Endothelial cell of umbilical vein (primary cell): ENCODE results near the gene CELSR2. TPM values are rescaled to one million over a fixed set of nuclear protein-coding genes. Genes with fewer than 3 reads are reported as not detected.

ENCODE experiments used
- BruUV-seq: library from RNA; stranded (reverse); fragments of 400-500 nt; replicated peaks from 2 replicates; lab custom pipeline; 2021; lab: Mats Ljungman, UMichigan
- CTCF ChIA-PET: fragments of 300-600, 350-600 bp; sonication (Branson Sonifier 250); formaldehyde crosslinking; loops from one replicate; lab custom pipeline; 2021; ENCODE audit warnings: antibody characterized with exemption, inconsistent platforms; lab: Charles Lee
- POLR2A ChIA-PET: fragments of 300-600, 350-600 bp; sonication (Branson Sonifier 250); formaldehyde crosslinking; loops from one replicate; lab custom pipeline; 2021; ENCODE audit warnings: antibody characterized with exemption, inconsistent platforms; lab: Charles Lee
- DNase-seq: peaks from one replicate; pipeline ENCODE4 v3.0.0-alpha.2; 2011; ENCODE audit warnings: low read depth, low spot score
- FAIRE-seq: peaks from 2 replicates; lab custom pipeline; 2011; peaks lifted over from hg19 to GRCh38; lab: Jason Lieb, UNC
- H2AFZ ChIP-seq: 2 replicates; pipeline ENCODE4 v1.6.0; 2012; ENCODE audit warnings: low read depth, low read length, control low read depth, inconsistent platforms
- H3K27ac ChIP-seq: 2 replicates; pipeline ENCODE4 v1.5.1; 2011; ENCODE audit warnings: low read depth, mild to moderate bottlenecking, control low read depth, low read length, moderate library complexity; ENCODE audit not compliant: insufficient read depth
- H3K27me3 ChIP-seq, 2 experiments: 2 replicates each; pipeline versions ENCODE4 v1.6.0 to v1.6.1; 2011; ENCODE audit warnings: low read length in 2 of 2, mixed read lengths in 1 of 2; ENCODE audit not compliant: control insufficient read depth in 2 of 2, insufficient read depth in 2 of 2
- H3K36me3 ChIP-seq, 2 experiments: 2 replicates in 1 of 2; 3 replicates in 1 of 2; pipeline ENCODE4 v1.5.1; 2011; ENCODE audit warnings: low read length in 2 of 2, mild to moderate bottlenecking in 1 of 2, moderate library complexity in 1 of 2; ENCODE audit not compliant: control insufficient read depth in 2 of 2, insufficient read depth in 2 of 2; ENCODE audit errors: extremely low read depth in 1 of 2
- H3K4me1 ChIP-seq: 3 replicates; pipeline ENCODE4 v1.5.1; 2011; ENCODE audit warnings: mild to moderate bottlenecking, low read length; ENCODE audit not compliant: control insufficient read depth, insufficient read depth; ENCODE audit errors: extremely low read depth
- H3K4me2 ChIP-seq: 2 replicates; pipeline ENCODE4 v1.6.1; 2011; ENCODE audit warnings: low read length, control low read depth, mixed read lengths; ENCODE audit not compliant: insufficient read depth
- H3K4me3 ChIP-seq, 3 experiments: fragments of 200-600 bp in 1 of 3; sonication (generic), shearing (Covaris generic) in 1 of 3; replicated peaks in 1 of 3; 2 replicates each; pipeline ENCODE4 v1.5.1; 2011 to 2016; ENCODE audit warnings: control low read depth in 3 of 3, low read length in 3 of 3, mild to moderate bottlenecking in 2 of 3, inconsistent platforms in 1 of 3, low read depth in 1 of 3, moderate library complexity in 1 of 3; ENCODE audit not compliant: insufficient read depth in 1 of 3
- H3K79me2 ChIP-seq: 2 replicates; pipeline ENCODE4 v1.6.0; 2012; ENCODE audit warnings: low read length, inconsistent platforms; ENCODE audit not compliant: control insufficient read depth, insufficient read depth
- H3K9ac ChIP-seq: replicated peaks from 2 replicates; pipeline ENCODE3; 2011; ENCODE audit warnings: low read length, control low read depth; ENCODE audit not compliant: insufficient read depth; ENCODE audit errors: extremely low read depth
- H3K9me1 ChIP-seq: replicated peaks from 3 replicates; pipeline ENCODE4 v1.6.0; 2011; ENCODE audit warnings: mild to moderate bottlenecking, low read length; ENCODE audit not compliant: control insufficient read depth, insufficient read depth; ENCODE audit errors: extremely low read depth
- H3K9me3 ChIP-seq: replicated peaks from 2 replicates; pipeline ENCODE4 v1.5.1; 2012; ENCODE audit warnings: low read length, inconsistent platforms; ENCODE audit not compliant: control insufficient read depth, insufficient read depth
- H4K20me1 ChIP-seq: replicated peaks from 2 replicates; pipeline ENCODE3; 2011; ENCODE audit warnings: mild to moderate bottlenecking, low read length; ENCODE audit not compliant: control insufficient read depth, insufficient read depth; ENCODE audit errors: extremely low read depth
- CTCF ChIP-seq, 2 donors: IDR thresholded peaks; 1 replicate in 1 of 2; 2 replicates in 1 of 2; pipeline ENCODE4 v1.5.1; 2011; ENCODE audit warnings: low read length in 2 of 2, mild to moderate bottlenecking in 2 of 2, moderate library complexity in 2 of 2, control low read depth in 1 of 2, inconsistent platforms in 1 of 2, low read depth in 1 of 2; ENCODE audit not compliant: insufficient read depth in 1 of 2; ENCODE audit errors: extremely low read depth in 1 of 2
- EZH2 ChIP-seq: IDR thresholded peaks from 2 replicates; pipeline ENCODE4 v1.6.1; 2012; ENCODE audit warnings: borderline replicate concordance, low read depth, mild to moderate bottlenecking, moderate library complexity, low read length, inconsistent platforms; ENCODE audit not compliant: severe bottlenecking
- FOS ChIP-seq: IDR thresholded peaks from 2 replicates; pipeline ENCODE4 v1.6.1; 2011; ENCODE audit warnings: mild to moderate bottlenecking, low read length, moderate library complexity, borderline replicate concordance; ENCODE audit not compliant: insufficient read depth
- GATA2 ChIP-seq: IDR thresholded peaks from 2 replicates; pipeline ENCODE4 v1.7.0; 2011; ENCODE audit warnings: low read depth, mild to moderate bottlenecking, moderate library complexity, mixed read lengths, low read length; ENCODE audit not compliant: insufficient read length, insufficient read depth
- JUN ChIP-seq: IDR thresholded peaks from 2 replicates; pipeline ENCODE4 v1.6.1; 2011; ENCODE audit warnings: borderline replicate concordance, low read depth; ENCODE audit not compliant: insufficient read length, insufficient read depth
- MAX ChIP-seq: IDR thresholded peaks from 2 replicates; pipeline ENCODE4 v1.6.1; 2011; ENCODE audit not compliant: insufficient read depth, insufficient read length
- MYC ChIP-seq: IDR thresholded peaks from one replicate; pipeline ENCODE4 v1.6.1; 2011; ENCODE audit warnings: mild to moderate bottlenecking, low read depth, low read length
- POLR2A ChIP-seq: IDR thresholded peaks from 2 replicates; pipeline ENCODE4 v1.6.1; 2012; ENCODE audit warnings: low read depth, mild to moderate bottlenecking, control low read depth, low read length
- POLR2AphosphoS5 ChIP-seq: IDR thresholded peaks from 2 replicates; pipeline ENCODE4 v1.6.1; 2012; ENCODE audit warnings: low read depth, mild to moderate bottlenecking, control low read depth, low read length, moderate library complexity; ENCODE audit not compliant: insufficient read depth
- dilution Hi-C: fragments of 300-500 bp; cut with MboI; formaldehyde crosslinking; loops from one replicate; pipeline ENCODE4 v1.15.0; 2019; ENCODE audit warnings: low sequenced_read_pairs; ENCODE audit not compliant: extremely low pct_ligation_motif_present
- intact Hi-C: fragments of 100-400 bp; cut with micrococcal nuclease; formaldehyde crosslinking; loops from one replicate; pipeline ENCODE4 v1.10.0; 2022
- polyA plus RNA-seq, 4 experiments: library from polyadenylated mRNA; depleted of rRNA in 3 of 4; stranded (reverse) in 3 of 4; unstranded in 1 of 4; fragments of >200 nt; gene quantifications; 2 replicates each; pipeline versions ENCODE4 v1.2.1 to v1.2.3, GENCODE V29; 2011 to 2012; ENCODE audit warnings: missing spikeins in 1 of 4
- total RNA-seq: library from RNA; stranded (reverse); gene quantifications from 2 replicates; pipeline ENCODE4 v1.2.3, GENCODE V29; 2021

CELSR2 gene
- total and polyA plus RNA-seq, 2 donors (not counting 3 experiments of a cell fraction or from before 2014, with no cell fraction given) = 0.90 to 1.4 TPM

GRCh38 chr1:109256085-109256484, 6.7 kb downstream of the CELSR2 start:
- no peaks in the 10 kb centered on the region for H3K4me1 ChIP-seq
- no peak overlapping the region for H3K4me2 ChIP-seq
- H3K27ac ChIP-seq = no peak overlapping the region
- FAIRE-seq = no peak
- no peaks in the 10 kb centered on the region for H4K20me1 ChIP-seq
- POLR2A ChIA-PET = no interaction called here
- H2AFZ ChIP-seq = no peak overlapping the region
- BruUV-seq = no TSS peak
- TF ChIP-seq FOS (no peak), MAX (no peak), POLR2A (no peak), EZH2 (no peak), MYC (no peak), GATA2 (no peak), POLR2AphosphoS5 (no peak), CTCF (IDR thresholded peaks at IDR 0.05; ENCODE audit: extremely low read depth in 1 of 2, insufficient read depth in 1 of 2, low read depth in 1 of 2, low read length in 2 of 2) (no peak), JUN (no peak)
- intact Hi-C loops (no loop called here), dilution Hi-C loops (no loop called here)
- no peaks in the 10 kb centered on the region for H3K9me1 ChIP-seq
- no peak for DNase-seq
- no peaks in the 10 kb centered on the region for H3K79me2 ChIP-seq
- no peak overlapping the region for H3K4me3 ChIP-seq
- CTCF ChIA-PET = interaction anchor here (1.0 to 2.1 kb wide), 4 partner anchors 17 to 277 kb away, joined by 3 to 11 read pairs (median 4); partner anchors contain the start of gene SORT1
- H3K36me3 ChIP-seq = no peaks in the 10 kb centered on the region
- H3K27me3 ChIP-seq = peaks cover 0 to 2% of the 10 kb centered on the region in 2 experiments
- H3K9ac ChIP-seq = no peak overlapping the region
- H3K9me3 ChIP-seq = no peaks in the 10 kb centered on the region
